GM12872 (cell line): ENCODE measurements around the gene UPP1.

ENCODE experiments used
- CTCF ChIP-seq: IDR thresholded peaks from 3 replicates; pipeline ENCODE4 v1.5.1; 2011; ENCODE audit warnings: low read depth, mild to moderate bottlenecking, low read length, moderate library complexity; ENCODE audit not compliant: insufficient read depth

The UPP1 gene

GRCh38 chr7:48140001-48140681 lies 51.1 kb downstream of the UPP1 start:
- no peak for TF ChIP-seq CTCF

DNA sequence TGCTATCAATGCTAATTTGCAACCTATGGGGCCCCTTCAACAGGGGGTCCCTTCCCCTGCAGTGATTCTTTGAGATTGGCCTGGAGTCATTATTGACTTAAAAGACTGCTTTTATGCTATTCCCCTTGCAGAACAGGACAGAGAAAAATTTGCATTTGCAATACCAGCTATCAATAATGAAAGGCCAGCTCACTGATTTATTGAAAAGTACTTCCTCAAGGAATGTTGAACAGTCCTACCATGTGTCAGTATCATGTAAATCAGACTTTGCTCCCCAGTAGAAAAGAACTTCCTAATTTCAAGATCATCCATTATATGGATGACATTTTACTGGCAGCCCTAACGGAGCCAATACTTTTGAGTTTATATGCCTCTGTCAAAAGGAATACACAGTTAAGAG lies 52.5 kb downstream of the UPP1 start:
- TF ChIP-seq CTCF, result no peak

DNA sequence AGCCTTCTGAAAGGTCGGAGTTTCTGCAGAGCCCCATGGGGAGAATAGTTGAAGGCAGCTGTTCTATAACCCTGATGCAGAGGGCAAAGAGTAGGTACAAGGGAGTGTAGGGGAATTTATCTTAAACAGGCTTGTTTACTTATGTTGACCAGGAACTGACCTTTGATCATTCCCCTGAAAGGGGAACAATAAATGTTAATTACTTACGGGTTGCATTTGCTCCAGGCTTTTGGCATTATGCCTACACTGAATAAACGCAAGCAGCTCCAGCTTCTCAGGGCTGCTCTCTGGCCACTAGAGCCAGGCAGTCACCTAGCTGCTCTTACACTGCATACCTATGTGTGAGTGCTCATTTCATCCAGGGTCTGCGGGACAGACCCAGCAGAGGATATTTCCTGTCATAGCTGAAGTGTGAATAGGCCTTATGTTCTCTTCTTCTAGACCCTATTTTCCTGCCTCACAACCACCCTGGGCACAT lies 55.3 kb downstream of the UPP1 start:
- no peak for TF ChIP-seq CTCF

DNA sequence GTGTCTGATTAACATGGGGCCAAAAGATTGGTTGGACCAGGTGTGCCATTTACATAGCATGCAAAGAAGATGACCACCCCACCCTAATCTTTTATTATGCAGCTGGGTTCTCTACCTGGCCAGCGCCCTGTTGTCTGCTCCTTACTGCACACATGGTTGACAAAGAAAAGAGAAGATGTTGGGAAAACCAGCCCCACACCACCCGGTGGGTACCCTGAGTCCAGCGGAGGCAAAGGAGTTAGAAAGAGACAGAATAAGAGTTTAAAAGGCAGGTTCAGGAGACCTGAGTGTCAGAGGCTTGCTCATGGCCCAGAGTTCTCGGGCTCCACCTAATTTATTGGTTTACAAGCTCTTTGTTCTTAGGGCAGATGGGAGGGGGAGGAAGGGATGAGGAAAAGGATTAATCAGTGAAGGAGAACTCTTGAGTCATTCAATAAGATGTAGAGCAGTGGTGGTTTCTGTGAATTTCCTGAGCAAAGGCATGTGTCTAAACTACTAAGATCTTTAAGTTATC lies 58.1 kb downstream of the UPP1 start:
- TF ChIP-seq CTCF, result no peak

DNA sequence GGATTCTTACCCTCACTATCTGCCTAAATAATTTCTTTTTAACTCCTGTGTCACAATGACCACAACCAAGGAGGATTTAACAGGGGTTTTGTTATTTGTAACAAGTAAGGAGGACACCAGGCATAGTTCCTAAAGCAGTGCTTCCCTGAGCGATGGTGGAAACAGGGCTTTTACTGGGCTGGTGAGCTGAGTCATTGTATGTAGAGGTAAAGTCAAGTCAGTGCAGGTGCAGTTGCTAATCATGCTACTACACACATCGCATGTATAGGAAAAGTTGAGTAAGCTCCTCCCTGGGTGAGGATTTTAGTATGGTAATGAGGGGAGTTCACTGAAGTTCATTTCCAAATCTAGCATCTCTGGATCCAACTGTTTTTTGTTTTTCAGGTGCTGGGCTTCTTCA lies 59.2 kb downstream of the UPP1 start:
- no peak for TF ChIP-seq CTCF

- no peak for TF ChIP-seq CTCF
Observed at GRCh38 chr7:48149058-48149457, 60.0 kb downstream of the UPP1 start.

- no peak for TF ChIP-seq CTCF
Observed at GRCh38 chr7:48150086-48150485, 61.0 kb downstream of the UPP1 start.
